NCI-H82 treated with DMSO at 0.1 percent for 48 hours (cell line): ENCODE measurements around the gene PDGFA.
"Not testable (repeated sequence)": the region's sequence is repeated elsewhere in the genome, so short reads cannot be mapped to it uniquely, and the experiment has no call there.

Experiments used
- DNase-seq: peaks from one replicate; lab custom pipeline; 2025; ENCODE audit not compliant: unreplicated experiment; lab: John Stamatoyannopoulos, UW

Gene PDGFA

GRCh38 chr7:552151-552867 lies 32.7 kb upstream of the PDGFA start:
- not testable (repeated sequence) for DNase-seq

- DNase-seq = not testable (repeated sequence)
These were observed 31.9 kb upstream of the PDGFA start for GRCh38 chr7:551615-551970.

GRCh38 chr7:550881-551614 lies 31.4 kb upstream of the PDGFA start:
- DNase-seq = no peak

- DNase-seq = no peak
These were observed 30.4 kb upstream of the PDGFA start for GRCh38 chr7:549891-550625.

- no peak for DNase-seq
These were observed 29.6 kb upstream of the PDGFA start for GRCh38 chr7:549066-549890.

- DNase-seq = no peak
These were observed 28.8 kb upstream of the PDGFA start for GRCh38 chr7:548401-548800.

- no peak for DNase-seq
These were observed 25.8 kb upstream of the PDGFA start for GRCh38 chr7:545470-545869.

GRCh38 chr7:544338-545221 lies 24.9 kb upstream of the PDGFA start:
- DNase-seq = no peak

- no peak for DNase-seq
These were observed 24.1 kb upstream of the PDGFA start for GRCh38 chr7:543501-544337.

GRCh38 chr7:542713-543500 lies 23.3 kb upstream of the PDGFA start:
- no peak for DNase-seq

GRCh38 chr7:542131-542712 lies 22.6 kb upstream of the PDGFA start:
- DNase-seq = no peak

- DNase-seq = no peak
These were observed 22.0 kb upstream of the PDGFA start for GRCh38 chr7:541661-542060.

GRCh38 chr7:540997-541396 lies 21.4 kb upstream of the PDGFA start:
- DNase-seq = no peak

GRCh38 chr7:540579-540978 lies 20.9 kb upstream of the PDGFA start:
- DNase-seq = no peak

GRCh38 chr7:539731-540411 lies 20.2 kb upstream of the PDGFA start:
- no peak for DNase-seq

- no peak for DNase-seq
These were observed 19.4 kb upstream of the PDGFA start for GRCh38 chr7:538764-539685.
